Astrocyte (in vitro differentiated cells and primary cell): ENCODE data around the gene PSAP.

Experiments used
- EZH2 ChIP-seq: IDR thresholded peaks from 2 replicates; pipeline ENCODE4 v1.6.1; 2012; ENCODE audit warnings: mild to moderate bottlenecking, low read length, inconsistent platforms; ENCODE audit not compliant: insufficient read depth
- TF ChIP-seq, protein P1 (sequence below): IDR thresholded peaks from 2 replicates; pipeline ENCODE4 v1.5.1; 2011; ENCODE audit warnings: low read depth, mild to moderate bottlenecking, inconsistent platforms, low read length, moderate library complexity; ENCODE audit not compliant: insufficient read depth

DNA sequence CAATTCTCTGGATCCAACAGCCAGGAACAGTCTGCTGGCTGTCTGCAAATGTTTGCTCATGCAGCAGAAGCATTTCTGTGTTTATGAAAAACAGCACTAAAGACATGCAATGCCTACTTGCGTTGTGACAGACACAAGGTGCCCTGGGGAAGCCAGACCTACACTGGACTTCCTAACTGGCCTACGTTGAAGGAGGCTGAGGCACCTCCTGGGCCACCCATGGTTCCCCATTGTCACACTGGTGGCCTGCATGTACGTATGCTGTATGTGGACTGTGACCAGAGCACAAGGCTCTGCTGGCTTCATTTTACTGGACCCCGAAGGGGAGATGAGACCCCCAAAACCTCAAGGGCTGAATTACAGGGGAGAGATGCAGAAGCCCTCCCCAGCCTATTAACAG lies 27.7 kb downstream of the PSAP start:
- TF ChIP-seq, protein P1, sequence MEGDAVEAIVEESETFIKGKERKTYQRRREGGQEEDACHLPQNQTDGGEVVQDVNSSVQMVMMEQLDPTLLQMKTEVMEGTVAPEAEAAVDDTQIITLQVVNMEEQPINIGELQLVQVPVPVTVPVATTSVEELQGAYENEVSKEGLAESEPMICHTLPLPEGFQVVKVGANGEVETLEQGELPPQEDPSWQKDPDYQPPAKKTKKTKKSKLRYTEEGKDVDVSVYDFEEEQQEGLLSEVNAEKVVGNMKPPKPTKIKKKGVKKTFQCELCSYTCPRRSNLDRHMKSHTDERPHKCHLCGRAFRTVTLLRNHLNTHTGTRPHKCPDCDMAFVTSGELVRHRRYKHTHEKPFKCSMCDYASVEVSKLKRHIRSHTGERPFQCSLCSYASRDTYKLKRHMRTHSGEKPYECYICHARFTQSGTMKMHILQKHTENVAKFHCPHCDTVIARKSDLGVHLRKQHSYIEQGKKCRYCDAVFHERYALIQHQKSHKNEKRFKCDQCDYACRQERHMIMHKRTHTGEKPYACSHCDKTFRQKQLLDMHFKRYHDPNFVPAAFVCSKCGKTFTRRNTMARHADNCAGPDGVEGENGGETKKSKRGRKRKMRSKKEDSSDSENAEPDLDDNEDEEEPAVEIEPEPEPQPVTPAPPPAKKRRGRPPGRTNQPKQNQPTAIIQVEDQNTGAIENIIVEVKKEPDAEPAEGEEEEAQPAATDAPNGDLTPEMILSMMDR = no peak
- TF ChIP-seq EZH2 = no peak
